Adipose tissue (tissue), 3 donors: ENCODE results near the gene SLC16A12. TPM values are rescaled to one million over a fixed set of nuclear protein-coding genes. Genes with fewer than 3 reads are reported as not detected.

Experiments used
- H3K27ac ChIP-seq: one replicate; pipeline ENCODE4 v1.5.1; 2013; ENCODE audit warnings: low read depth, low read length
- WGBS, 3 donors: extraction: QIAGEN DNeasy Blood & Tissue Kit; methylation state at CpG; one replicate each; pipeline ENCODE4 v1.1.7; 2013; 5-methylcytosine and 5-hydroxymethylcytosine counted together
- polyA plus RNA-seq, 3 donors: library from polyadenylated mRNA; stranded (reverse); fragments of 200-250 nt; gene quantifications; one replicate each; pipeline ENCODE4 v1.2.3, GENCODE V29; 2013
- donor health status: healthy with polysubstance abuse.
- donor health status: Bipolar disorder and iron deficiency.
- donor health status: healthy.

SLC16A12 gene
- 10 to 100 TPM in 1 of 3 donors, under 1 TPM in 2; 0.13 to 12.6 (median 0.56) TPM for polyA plus RNA-seq

DNA sequence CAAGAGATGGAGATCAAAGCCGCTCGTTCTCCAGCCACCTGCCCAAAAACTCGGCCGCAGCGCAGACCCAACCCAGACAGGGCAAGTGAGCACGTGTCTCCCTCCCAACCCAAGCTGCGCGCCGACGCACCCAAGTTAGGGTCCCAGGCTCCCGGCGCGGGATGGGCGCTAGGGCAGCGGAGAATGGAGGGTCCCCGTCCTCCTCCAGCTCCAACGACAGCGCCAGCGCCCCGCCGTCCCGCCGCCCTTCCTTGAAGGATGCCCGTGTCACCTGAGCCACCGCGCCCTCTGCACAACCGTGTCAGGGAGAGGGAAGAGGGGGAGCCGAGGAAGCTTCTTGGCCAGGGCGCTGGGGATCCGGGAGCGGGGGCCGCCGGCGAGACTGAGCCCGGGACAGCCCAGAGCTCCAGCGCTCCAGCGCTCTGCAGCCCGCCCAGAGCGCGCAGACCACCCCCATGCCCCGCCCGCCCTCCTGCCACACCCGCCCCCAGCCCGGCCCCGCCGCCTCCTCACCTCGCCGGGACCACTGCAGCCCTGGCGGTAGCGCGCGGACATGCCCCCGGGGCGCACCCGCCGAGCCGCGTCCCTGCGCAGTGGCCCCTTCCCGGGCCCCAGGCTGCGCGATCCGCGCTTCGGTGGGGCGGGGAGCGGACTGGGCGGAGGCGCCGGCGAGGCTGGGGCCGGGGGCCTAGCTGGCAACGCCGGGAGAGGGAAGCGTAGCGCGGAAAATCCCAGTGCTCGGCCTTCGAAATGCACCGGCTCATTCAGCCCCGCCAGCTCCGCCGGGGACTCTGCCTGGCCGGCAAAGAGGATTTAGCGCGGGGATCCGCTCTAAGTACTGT is at the start of gene SLC16A12:
SLC16A12 (minus strand) TSS at position 424 of the 842 bp plus-strand sequence. CDS start 73,016 bp downstream, outside the sequence.
- WGBS, 3 donors = 1 to 3% (median 1%) methylated on average over 73 to 87 of the region's 87 CpGs
- no peak within 1 kb of the TSS for H3K27ac ChIP-seq

- 87 to 89% (median 88%) methylated on average over 1 of the region's 1 CpG for WGBS, 3 donors
- H3K27ac ChIP-seq = no peak overlapping the region
Measured at GRCh38 chr10:89582022-89582421, 46.6 kb upstream of the SLC16A12 start.

GRCh38 chr10:89580243-89580642 is 44.8 kb upstream of the SLC16A12 start:
- H3K27ac ChIP-seq = no peak overlapping the region
- 89 to 96% (median 96%) methylated on average over 4 of the region's 4 CpGs for WGBS, 3 donors

DNA sequence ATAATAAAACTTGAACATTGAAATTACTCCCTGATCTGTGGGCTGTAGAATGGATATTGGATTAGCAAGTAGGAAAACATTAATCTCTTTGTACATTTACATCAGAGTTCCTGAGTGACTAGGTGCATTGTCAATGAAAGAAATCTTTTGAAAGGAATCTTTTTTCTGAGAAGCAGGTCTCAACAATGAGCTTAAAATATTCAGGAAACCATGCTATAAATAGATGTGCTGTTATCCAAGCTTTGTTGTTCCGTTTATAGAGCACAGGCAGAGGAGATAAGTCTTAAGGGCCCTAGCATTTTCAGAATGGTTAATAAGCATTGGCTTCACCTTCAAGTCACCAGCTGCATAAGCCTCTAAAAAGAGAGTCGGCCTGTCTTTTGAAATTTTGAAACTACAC is 41.3 kb upstream of the SLC16A12 start:
- WGBS, 3 donors = 79 to 90% (median 88%) methylated on average over 2 of the region's 2 CpGs
- no peak overlapping the region for H3K27ac ChIP-seq

GRCh38 chr10:89576022-89576421 is 40.6 kb upstream of the SLC16A12 start:
- 93 to 96% (median 94%) methylated on average over 3 of the region's 3 CpGs for WGBS, 3 donors
- no peak overlapping the region for H3K27ac ChIP-seq

- H3K27ac ChIP-seq = no peak overlapping the region
Measured at GRCh38 chr10:89575031-89575430, 39.6 kb upstream of the SLC16A12 start.

- no peak overlapping the region for H3K27ac ChIP-seq
- WGBS, 3 donors = 52 to 64% (median 56%) methylated on average over 1 of the region's 1 CpG
Measured at GRCh38 chr10:89574368-89574767, 39.0 kb upstream of the SLC16A12 start.

DNA sequence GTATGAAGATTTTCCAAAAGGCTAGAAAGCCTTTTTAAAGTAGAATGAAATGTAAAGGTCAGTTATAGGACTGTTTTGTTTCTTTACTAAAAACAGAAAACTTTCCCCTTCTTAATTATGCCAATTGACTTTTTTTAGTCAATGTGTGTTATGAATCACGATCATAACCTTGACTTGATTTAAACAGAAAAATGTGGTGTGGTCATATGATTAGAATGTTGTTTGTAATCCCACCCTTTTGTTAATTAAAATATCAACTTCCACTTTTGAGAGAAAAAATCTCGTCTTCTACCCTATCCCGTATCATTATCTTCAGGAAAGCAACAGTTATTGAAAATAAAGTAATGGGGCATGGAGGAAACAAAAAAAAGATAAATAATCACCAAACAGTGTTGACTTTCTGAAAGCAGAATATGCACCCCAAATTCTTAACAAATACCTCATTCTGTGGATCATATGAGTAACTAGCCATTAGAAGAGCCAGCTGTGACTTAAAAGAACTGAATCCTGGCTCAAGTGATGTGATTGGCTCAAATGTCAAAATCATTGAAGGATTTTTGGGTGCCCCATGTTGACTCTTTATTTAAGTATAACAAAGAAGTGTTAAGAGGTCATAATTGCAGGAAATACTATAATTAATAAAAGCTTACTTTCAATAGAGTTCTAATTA is 32.3 kb upstream of the SLC16A12 start:
- 58 to 76% (median 62%) methylated on average over 3 of the region's 3 CpGs for WGBS, 3 donors
- no peak overlapping the region for H3K27ac ChIP-seq

DNA sequence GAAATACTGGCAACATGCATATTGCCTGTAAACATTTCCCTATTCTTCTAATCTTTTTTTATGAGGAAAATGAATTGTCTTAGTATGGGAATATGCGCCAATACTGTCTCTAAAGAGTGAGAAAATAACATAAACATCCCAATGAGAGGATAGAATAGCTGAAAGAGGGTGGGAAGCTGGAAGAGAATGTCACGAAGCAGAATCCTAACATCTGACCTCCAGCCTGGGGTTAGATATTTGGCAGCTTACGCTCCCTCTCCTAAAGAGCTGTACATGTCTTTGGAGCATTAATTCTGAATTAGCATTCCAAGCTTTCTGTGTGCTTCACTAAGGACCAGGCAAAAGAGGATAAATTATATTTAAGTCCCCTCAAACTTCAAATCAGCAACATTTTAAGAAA is 31.6 kb upstream of the SLC16A12 start:
- no peak overlapping the region for H3K27ac ChIP-seq
- 59 to 76% (median 60%) methylated on average over 3 of the region's 3 CpGs for WGBS, 3 donors

- no peak overlapping the region for H3K27ac ChIP-seq
- 58 to 72% (median 71%) methylated on average over 10 of the region's 10 CpGs for WGBS, 3 donors
Measured at GRCh38 chr10:89566095-89566950, 30.9 kb upstream of the SLC16A12 start.

- H3K27ac ChIP-seq = no peak overlapping the region
- WGBS, 3 donors = 49 to 71% (median 60%) methylated on average over 1 of the region's 1 CpG
Measured at GRCh38 chr10:89565180-89565579, 29.8 kb upstream of the SLC16A12 start.

GRCh38 chr10:89563861-89564478 is 28.6 kb upstream of the SLC16A12 start:
- no peak overlapping the region for H3K27ac ChIP-seq
- 13 to 25% (median 20%) methylated on average over 2 of the region's 2 CpGs for WGBS, 3 donors

- WGBS, 3 donors = 90 to 95% (median 95%) methylated on average over 3 of the region's 3 CpGs
- H3K27ac ChIP-seq = no peak overlapping the region
Measured at GRCh38 chr10:89563311-89563710, 27.9 kb upstream of the SLC16A12 start.

DNA sequence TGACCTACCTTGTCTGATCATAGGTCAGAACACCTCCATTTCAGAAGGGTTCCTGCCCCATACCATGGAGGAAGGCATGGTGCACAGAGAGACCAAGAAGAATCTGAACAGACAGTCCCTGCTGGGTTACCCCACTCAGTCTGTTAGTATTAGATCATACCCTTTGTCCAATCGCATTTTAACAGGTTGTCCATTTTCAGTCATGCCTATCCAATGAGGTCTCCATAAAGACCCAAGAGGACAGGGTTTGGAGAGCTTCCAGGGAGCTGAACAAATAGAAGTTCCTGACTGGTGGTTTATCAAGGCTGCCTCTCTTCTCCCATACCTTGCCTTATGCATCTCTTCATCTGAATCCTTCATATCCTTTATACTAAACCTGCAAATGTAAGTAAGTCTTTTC is 21.2 kb upstream of the SLC16A12 start:
- H3K27ac ChIP-seq = no peak overlapping the region
- 80 to 100% (median 94%) methylated on average over 1 of the region's 1 CpG for WGBS, 3 donors

GRCh38 chr10:89555688-89556445 is 20.5 kb upstream of the SLC16A12 start:
- 75 to 87% (median 77%) methylated on average over 7 of the region's 7 CpGs for WGBS, 3 donors
- no peak overlapping the region for H3K27ac ChIP-seq

- WGBS, 3 donors = 76 to 90% (median 88%) methylated on average over 1 of the region's 1 CpG
- H3K27ac ChIP-seq = no peak overlapping the region
Measured at GRCh38 chr10:89554433-89554832, 19.0 kb upstream of the SLC16A12 start.

DNA sequence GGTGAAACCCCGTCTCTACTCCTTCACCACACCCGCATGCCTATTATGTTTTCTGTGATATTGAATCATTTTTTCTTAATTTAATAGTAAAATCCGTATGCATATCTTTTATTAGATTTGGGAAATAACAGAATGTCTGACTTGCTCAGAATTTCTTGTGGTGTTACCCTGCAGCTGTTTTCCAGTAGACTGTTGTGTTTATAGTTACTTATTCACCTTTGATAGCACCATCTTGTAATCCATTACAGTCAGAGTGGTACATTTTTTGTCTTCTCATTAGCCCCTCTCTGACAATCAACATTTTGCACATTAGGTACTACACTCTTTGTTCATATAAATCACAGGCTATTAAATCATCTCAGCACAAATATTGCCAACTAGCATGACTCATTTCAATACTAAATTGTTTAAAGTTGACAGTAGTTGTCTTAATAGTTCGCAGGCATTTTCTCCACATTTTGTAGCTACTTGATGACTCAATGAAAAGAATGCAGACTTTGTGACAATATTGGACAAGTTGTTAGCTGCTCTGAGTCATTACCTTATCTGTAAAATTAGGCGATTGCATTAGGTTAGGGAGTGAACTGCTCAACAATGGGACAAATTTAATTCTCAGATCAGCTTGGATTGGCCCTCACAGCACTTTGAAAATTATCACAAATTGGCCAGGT is 17.8 kb upstream of the SLC16A12 start:
- no peak overlapping the region for H3K27ac ChIP-seq
- 62 to 71% (median 67%) methylated on average over 5 of the region's 5 CpGs for WGBS, 3 donors
